Measurements from ENCODE around the gene P4HA2.

The P4HA2 gene

DNA sequence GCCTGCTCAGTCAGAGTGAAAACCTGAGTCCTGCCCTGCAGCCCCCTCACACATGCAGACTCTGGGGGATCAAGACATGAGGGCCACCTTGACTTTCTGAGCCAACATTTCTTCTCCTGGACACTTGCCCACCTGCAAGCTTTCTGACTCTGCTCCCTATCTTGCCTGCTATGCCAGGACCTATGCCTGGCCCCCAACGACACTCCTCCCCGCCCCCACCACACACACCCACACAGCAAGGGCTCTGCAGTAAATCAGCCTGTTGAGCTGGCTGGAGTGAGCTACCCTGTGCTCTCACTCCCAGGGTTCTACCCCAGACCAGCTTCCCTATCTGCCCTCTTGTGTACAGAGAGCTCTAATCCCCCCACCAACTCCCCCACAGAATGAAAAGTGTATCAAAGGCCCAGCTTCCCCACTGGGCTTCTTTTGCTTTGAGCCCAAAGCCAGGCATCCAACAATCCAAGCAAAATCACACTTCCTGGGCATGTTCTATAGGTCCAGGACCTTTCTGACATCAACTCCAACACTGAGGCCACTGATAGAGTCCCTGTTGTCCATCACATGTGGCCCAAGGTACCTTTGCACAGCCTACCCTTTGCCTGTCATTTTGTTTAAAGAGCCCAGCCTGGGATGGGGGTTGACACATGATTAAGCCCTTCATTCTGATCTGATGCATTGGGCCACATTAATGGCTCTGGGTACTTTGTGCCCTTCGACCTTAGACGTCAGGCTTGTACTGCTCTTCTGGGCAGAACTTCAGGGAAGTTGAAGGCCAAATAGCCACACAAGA lies 37.1 kb upstream of the P4HA2 start:
- DNase-seq, result no peak

GRCh38 chr5:132263548-132264261 lies 36.1 kb upstream of the P4HA2 start:
- DNase-seq, result no peak

DNA sequence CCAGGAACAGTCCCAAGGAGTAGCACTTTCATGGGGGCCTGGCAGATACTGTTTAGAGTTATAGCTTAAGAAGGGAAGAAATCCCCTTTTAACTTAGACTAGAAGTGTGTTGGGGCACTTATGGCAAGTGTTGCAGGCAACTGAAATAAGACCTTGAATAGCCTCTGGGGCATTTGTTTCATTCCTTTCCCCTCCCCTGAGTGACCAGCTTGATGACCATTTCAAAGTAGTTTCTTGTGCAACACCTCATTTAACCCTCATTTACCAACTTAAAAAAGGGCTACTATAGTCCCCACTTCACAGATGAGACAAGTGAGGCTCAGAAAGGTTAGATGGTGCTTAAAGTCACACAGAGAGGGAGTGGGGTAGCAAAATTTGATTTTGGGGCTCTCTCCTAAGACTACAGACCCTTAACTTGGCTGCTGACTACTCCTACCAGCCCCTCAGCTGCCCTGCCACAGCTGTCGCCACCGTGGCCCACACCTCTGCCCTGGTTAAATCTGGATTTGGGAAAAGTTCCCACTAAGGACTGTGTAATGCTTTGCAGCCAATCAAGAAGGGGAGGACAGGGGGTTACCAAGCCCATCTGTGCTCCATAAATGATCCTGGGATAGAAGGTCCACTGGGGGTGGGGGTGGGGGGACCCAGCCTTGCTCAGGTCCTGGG lies 35.4 kb upstream of the P4HA2 start:
- DNase-seq, result no peak

GRCh38 chr5:132261881-132262845 lies 34.5 kb upstream of the P4HA2 start:
- no peak for DNase-seq

DNA sequence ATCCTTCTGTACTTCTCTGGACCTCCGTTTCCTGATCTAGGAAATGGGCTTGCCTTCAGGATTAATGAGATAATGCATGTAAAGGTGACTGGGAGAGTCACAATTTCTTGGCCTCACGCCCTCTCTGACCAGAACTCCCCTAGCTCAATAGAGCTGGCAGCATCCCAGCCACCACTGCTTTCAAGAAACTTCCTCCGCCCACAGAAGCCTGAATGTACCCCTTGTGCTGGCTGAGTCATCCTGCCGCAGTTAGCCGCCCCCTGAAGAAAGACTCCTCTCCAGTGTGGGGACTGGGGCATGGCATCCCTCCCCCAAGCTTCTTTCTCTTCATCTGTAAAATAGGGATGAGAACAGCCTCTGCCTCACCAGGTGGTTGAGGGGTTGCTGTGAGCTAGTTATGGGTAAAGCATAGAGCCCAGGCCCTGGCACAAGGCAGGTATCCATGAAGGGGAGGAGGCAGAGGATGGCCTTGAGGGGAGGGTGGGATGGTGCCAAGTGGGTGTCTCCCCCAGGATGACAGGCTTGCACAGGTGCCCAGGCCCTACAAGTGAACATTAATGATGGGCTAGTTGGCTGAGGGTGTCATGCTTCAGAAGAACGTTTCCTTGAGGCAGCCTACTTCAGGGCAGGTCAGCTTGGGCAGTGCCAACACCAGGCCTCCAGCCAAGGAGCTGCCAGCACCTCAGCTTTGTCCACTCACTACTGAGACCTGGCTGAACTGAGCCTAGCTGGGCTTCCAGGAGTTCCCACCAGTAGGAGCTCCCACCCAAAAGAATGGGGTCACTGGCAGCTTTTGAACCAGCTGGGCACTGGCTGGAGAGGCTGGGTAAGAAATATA lies 33.3 kb upstream of the P4HA2 start:
- peak; percentile 14 for DNase-seq

DNA sequence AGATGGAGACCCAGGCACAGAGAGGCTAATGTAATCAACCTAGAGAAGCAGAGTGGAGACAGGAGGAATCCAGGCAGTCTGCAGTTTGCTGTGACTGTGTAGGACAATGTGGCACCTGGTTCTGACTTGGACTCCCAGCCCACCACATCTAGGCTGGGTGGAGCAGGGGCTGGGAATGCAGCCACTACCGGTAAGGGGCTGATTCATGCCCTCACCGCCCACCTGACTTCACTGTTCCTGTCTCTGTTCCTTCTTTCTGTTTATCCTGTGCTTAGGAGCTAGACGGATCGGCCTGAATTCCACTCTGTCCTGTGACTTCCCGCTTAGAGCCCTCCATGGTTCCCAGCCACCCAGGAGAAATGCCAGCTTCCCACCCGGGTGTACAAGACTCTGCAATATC lies 32.4 kb upstream of the P4HA2 start:
- no peak for DNase-seq

DNA sequence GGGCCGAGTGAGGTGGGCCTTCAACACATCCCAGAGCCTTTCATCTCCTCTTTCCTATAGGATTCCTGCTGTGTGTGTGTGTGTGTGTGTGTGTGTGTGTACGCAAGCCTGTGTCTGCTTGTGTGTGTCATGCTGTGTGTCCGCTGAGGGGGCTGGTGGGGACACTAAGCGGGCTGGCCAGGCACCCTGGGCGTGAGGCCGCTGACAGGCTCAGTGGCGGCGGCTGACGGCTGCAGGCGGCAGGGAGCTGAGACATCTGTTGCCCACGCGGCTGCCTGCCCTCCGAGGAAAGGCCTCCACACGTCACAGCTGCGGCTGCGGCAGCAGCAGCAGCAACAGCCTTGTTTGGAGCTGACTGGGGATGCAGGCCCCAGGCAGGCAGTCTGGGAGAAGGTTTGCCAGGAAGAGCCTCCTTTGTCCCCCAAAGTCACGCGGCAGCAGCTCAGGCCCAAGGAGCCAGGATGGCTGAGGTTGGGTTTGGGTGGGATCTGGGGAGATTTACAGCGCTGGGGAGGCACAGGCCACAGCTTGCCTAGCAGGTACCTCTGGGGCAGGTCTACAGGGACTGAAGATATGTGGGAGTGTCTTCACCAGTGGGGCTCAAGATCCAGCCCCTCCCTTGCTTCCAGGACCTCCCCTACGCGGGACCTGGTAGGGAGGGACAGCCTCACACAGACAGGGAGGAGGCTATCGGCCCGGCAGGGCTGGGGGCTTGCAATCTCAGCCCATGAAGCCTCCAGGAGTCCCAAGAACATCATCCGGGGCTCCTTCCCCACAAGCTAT lies 31.6 kb upstream of the P4HA2 start:
- no peak for DNase-seq

GRCh38 chr5:132258102-132259068 lies 30.7 kb upstream of the P4HA2 start:
- no peak for DNase-seq

DNA sequence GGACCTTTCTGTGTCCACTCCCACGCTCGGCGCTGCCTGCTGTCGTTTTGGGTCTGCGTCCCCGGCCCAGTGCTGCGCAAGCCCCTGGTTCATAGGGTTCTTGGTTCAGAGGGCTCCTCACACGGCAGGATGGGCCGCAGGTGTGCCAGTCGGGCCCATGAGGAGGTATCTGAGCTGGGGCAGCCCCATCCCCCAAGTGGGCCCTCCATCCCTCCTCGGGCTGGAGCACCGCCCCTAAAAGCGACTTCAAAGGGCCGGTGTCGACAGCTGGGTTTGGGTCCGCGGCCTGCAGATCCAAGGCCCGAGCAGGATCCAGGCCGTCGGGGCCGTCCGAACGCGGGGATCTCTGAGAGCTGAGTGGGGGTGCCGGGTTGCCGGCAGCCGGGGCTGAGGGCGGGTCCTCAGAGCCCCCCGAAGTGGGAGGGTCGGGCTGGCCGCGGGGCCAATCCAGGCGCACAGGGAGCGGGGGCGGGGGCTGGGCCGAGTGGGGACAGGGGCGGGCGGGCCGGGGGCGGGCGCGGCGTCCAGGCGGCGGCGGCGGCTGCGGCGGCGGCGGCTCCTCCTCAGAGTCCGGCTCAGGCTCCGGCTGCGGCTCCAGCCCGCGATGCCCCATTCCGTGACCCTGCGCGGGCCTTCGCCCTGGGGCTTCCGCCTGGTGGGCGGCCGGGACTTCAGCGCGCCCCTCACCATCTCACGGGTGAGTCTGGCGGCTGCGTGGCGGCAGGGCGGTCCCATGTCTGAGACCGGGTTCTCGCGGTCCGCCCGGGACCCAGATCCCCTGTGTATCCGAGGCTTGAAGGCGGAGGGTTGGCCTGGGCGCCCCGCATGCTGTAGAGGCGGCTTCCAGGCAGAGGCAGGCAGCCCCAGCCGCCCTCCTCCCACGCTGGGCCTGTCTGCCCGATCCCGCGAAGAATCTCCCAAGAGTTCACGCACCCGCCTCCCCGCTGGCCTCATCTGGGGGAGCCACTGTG lies 29.8 kb upstream of the P4HA2 start, which contains the start of gene PDLIM4:
TSS of gene PDLIM4 (plus strand) at position 566 of the 971 bp plus-strand sequence. CDS start at position 605, 39 bp downstream.
- DNase-seq, result no peak

DNA sequence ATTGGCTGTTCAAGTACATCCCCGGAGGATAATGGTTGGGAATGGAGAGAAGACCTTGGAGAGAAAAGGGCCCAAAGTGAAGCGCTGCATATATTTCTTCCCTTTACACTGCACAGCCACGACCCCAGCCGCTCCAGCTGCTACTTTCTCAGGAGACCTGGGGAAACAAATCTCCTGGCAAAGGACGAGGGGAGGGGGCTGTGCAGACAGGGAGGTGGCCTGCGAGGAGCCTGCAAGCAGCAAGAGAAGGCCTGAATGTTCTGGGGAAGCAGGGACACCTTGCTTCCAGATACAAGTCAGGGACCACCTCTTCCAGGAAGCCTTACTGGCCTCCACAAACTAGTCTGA lies 29.1 kb upstream of the P4HA2 start:
- no peak for DNase-seq

GRCh38 chr5:132256086-132256782 lies 28.6 kb upstream of the P4HA2 start:
- no peak for DNase-seq

DNA sequence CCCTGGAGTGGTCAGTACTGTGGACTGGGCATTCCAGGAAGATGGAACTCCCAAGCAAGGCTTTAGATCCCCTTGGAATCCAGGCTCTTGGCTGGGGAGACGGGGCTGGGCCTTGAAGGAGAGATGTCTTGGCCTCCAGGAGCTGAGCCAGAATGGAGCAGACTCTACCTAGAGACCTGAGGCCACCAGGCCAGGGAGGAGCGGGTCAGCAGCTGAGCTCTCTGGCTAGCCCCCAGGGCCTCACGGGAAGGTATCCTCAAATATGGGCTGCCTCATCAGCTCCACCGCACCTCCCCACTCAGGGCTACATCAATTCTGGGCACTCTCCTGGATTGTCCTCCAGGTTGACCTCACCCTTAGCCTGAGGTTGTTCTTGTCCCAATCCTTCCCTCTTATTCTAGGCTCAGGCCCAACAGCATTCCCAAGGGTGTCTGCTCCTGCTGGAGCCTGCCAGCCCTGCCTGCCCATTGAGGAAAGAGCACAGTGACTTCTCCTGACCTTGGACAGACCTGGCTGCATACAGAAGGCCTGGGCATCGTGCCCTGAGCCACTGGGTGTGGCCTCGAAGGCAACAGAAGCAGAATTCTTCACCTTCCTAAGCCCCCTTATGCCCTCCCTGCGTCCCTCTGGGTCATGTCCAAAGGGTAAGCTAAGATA lies 26.8 kb upstream of the P4HA2 start:
- DNase-seq, result no peak

GRCh38 chr5:132253452-132254320 lies 26.0 kb upstream of the P4HA2 start:
- DNase-seq, result no peak

DNA sequence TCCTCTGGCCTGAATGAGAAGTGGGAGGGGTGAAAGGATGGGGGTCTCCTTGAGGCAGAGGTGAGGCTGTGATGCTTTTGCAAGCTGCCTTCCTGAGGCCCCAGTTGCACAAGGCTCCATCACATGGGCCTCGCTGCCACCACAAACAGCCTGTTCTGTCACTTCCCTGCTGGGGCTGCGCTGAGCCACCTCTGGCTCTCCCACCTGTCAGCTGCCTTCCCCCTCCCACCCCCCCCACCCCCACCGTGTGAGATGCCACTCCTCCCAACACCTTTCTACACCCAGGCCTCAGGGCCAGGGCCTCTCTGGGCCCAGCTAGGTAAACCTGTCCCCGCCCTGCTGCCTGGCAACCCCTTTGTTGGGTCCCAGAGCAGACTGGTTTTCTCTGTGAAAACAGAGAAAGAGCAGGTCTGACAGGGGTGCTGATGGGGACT lies 25.4 kb upstream of the P4HA2 start:
- DNase-seq, result no peak

- DNase-seq, result no peak
Observed at GRCh38 chr5:132251220-132251725, 23.6 kb upstream of the P4HA2 start.

DNA sequence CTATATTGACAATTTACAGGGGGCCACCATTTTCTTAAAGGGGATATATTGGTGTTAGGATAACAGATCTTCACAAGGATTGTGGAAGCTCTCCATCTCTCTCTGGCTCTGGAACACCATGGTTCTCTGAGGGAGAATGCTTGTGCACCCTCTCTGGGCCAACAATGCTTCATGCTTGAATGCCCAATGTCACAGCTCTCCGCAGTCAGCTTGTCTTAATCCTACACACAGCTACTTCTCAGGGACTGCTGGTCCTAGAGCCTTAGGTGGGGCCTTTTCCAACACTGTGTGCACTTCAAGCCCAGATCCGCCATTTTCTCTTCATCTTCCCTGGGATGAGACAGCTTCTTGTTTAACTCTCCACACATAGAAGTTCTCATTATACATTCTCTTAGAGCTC lies 22.9 kb upstream of the P4HA2 start:
- no peak for DNase-seq

Measured in MV-4-11 (cell line).